ENCODE measurements around the gene CCDC97. TPM values are rescaled to one million over a fixed set of nuclear protein-coding genes. Genes with fewer than 3 reads are reported as not detected.
A peak's percentile ranks its signal among the peaks of the same experiment; 100 is the strongest.

CCDC97 gene
- total and polyA plus RNA-seq, 4 donors = 13.2 to 39.9 (median 20.9) TPM

GRCh38 chr19:41263850-41264580 lies 46.0 kb upstream of the CCDC97 start, which contains the start of gene HNRNPUL1:
Gene HNRNPUL1 (plus strand): TSS chr19:41264372. CDS start chr19:41264504, 132 bp downstream.
- Histone ChIP-seq H3K9ac (ENCODE audit: insufficient read depth in 1 of 2, low read length in 2 of 2) (peak within 1 kb of the TSS; percentile 89 to 90), H3K27me3 (ENCODE audit: control insufficient read depth in 3 of 3, insufficient read depth in 3 of 3, low read length in 2 of 3) (no peaks in the 10 kb centered on the region), H3K4me1 (ENCODE audit: control insufficient read depth in 5 of 5, insufficient read depth in 5 of 5, low read length in 5 of 5) (peaks cover 7 to 22% (median 8%) of the 10 kb centered on the region in 5 donors), H3K36me3 (ENCODE audit: control insufficient read depth in 4 of 4, insufficient read depth in 4 of 4, low read length in 4 of 4) (peaks cover 5 to 18% (median 13%) of the 10 kb centered on the region in 4 donors), H3K9me3 (ENCODE audit: control insufficient read depth in 4 of 4, insufficient read depth in 3 of 4, low read length in 3 of 4) (no peaks in the 10 kb centered on the region), H3K4me3 (peak within 1 kb of the TSS; percentile 87), H3K27ac (ENCODE audit: low read depth in 1 of 2, low read length in 1 of 2) (peak within 1 kb of the TSS; percentile 99)
- no peak for TF ChIP-seq CTCF (IDR thresholded peaks at IDR 0.05; ENCODE audit: control extremely low read depth, extremely low read depth)
- ATAC-seq (ENCODE audit: insufficient read depth, low FRiP score) = peak; percentile 79
- DNase-seq = peak; percentile 100
- WGBS, 2 donors = 0% methylated on average over 45 to 55 of the region's 55 CpGs

GRCh38 chr19:41264581-41265394 lies 45.2 kb upstream of the CCDC97 start:
- ATAC-seq (ENCODE audit: insufficient read depth, low FRiP score) (no peak), DNase-seq (peak; percentile 55 to 71 (median 56))
- Histone ChIP-seq H3K9ac (ENCODE audit: insufficient read depth in 1 of 2, low read length in 2 of 2) (peak overlapping the region; percentile 86 to 90), H3K9me3 (ENCODE audit: control insufficient read depth in 4 of 4, insufficient read depth in 3 of 4, low read length in 3 of 4) (no peaks in the 10 kb centered on the region), H3K4me3 (peak overlapping the region; percentile 87), H3K27ac (ENCODE audit: low read depth in 1 of 2, low read length in 1 of 2) (peak overlapping the region; percentile 99), H3K36me3 (ENCODE audit: control insufficient read depth in 4 of 4, insufficient read depth in 4 of 4, low read length in 4 of 4) (peaks cover 12 to 22% (median 16%) of the 10 kb centered on the region in 4 donors), H3K4me1 (ENCODE audit: control insufficient read depth in 5 of 5, insufficient read depth in 5 of 5, low read length in 5 of 5) (peaks cover 5 to 22% (median 8%) of the 10 kb centered on the region in 5 donors), H3K27me3 (ENCODE audit: control insufficient read depth in 3 of 3, insufficient read depth in 3 of 3, low read length in 2 of 3) (no peaks in the 10 kb centered on the region)
- 0 to 1% methylated on average over 74 to 75 of the region's 75 CpGs for WGBS, 2 donors
- no peak for TF ChIP-seq CTCF (IDR thresholded peaks at IDR 0.05; ENCODE audit: control extremely low read depth, extremely low read depth)

- Histone ChIP-seq H3K4me1 (ENCODE audit: control insufficient read depth in 5 of 5, insufficient read depth in 5 of 5, low read length in 5 of 5) (peaks cover 4 to 22% (median 8%) of the 10 kb centered on the region in 5 donors), H3K27ac (ENCODE audit: low read depth in 1 of 2, low read length in 1 of 2) (peak overlapping the region; percentile 99), H3K9ac (ENCODE audit: insufficient read depth in 1 of 2, low read length in 2 of 2) (peak overlapping the region; percentile 86 to 90), H3K27me3 (ENCODE audit: control insufficient read depth in 3 of 3, insufficient read depth in 3 of 3, low read length in 2 of 3) (no peaks in the 10 kb centered on the region), H3K4me3 (peak overlapping the region; percentile 87), H3K36me3 (ENCODE audit: control insufficient read depth in 4 of 4, insufficient read depth in 4 of 4, low read length in 4 of 4) (peaks cover 16 to 22% (median 17%) of the 10 kb centered on the region in 4 donors), H3K9me3 (ENCODE audit: control insufficient read depth in 4 of 4, insufficient read depth in 3 of 4, low read length in 3 of 4) (no peaks in the 10 kb centered on the region)
- no peak for TF ChIP-seq CTCF (IDR thresholded peaks at IDR 0.05; ENCODE audit: control extremely low read depth, extremely low read depth)
- no peak for ATAC-seq (ENCODE audit: insufficient read depth, low FRiP score)
- DNase-seq = peak; percentile 24 to 46 (median 33)
- WGBS, 2 donors = 19 to 29% methylated on average over 17 of the region's 17 CpGs
Measured at GRCh38 chr19:41265395-41266153, 44.4 kb upstream of the CCDC97 start.

Data from lung (tissue), 12 donors.